GM19035 (cell line): ENCODE data around the gene PMM2.

Source experiments
- ATAC-seq: cut with Tn5 transposase; IDR thresholded peaks from one replicate; pipeline ENCODE4 v1.9.1; 2021; ENCODE audit not compliant: unreplicated experiment

The PMM2 gene

GRCh38 chr16:8849411-8850011 is 51.9 kb downstream of the PMM2 start:
- no peak for ATAC-seq

- no peak for ATAC-seq
Observed at GRCh38 chr16:8850279-8850885, 52.7 kb downstream of the PMM2 start.

- ATAC-seq = no peak
Observed at GRCh38 chr16:8851761-8852403, 54.2 kb downstream of the PMM2 start.

- ATAC-seq = no peak
Observed at GRCh38 chr16:8852534-8852933, 54.9 kb downstream of the PMM2 start.

- no peak for ATAC-seq
Observed at GRCh38 chr16:8853150-8853549, 55.5 kb downstream of the PMM2 start.

GRCh38 chr16:8853611-8854010 is 56.0 kb downstream of the PMM2 start:
- ATAC-seq = no peak

- ATAC-seq = no peak
Observed at GRCh38 chr16:8854298-8854948, 56.8 kb downstream of the PMM2 start.

GRCh38 chr16:8855051-8855786 is 57.6 kb downstream of the PMM2 start:
- no peak for ATAC-seq

GRCh38 chr16:8855972-8856371 is 58.3 kb downstream of the PMM2 start:
- ATAC-seq = no peak

- no peak for ATAC-seq
Observed at GRCh38 chr16:8858994-8859912, 61.6 kb downstream of the PMM2 start.

GRCh38 chr16:8859913-8860881 is 62.6 kb downstream of the PMM2 start:
- no peak for ATAC-seq

- no peak for ATAC-seq
Observed at GRCh38 chr16:8861563-8862308, 64.1 kb downstream of the PMM2 start.

GRCh38 chr16:8862309-8863130 is 64.9 kb downstream of the PMM2 start:
- ATAC-seq = no peak

GRCh38 chr16:8863594-8864424 is 66.2 kb downstream of the PMM2 start:
- ATAC-seq = no peak

GRCh38 chr16:8864480-8865110 is 67.0 kb downstream of the PMM2 start:
- no peak for ATAC-seq

GRCh38 chr16:8865145-8865882 is 67.7 kb downstream of the PMM2 start:
- no peak for ATAC-seq
